Measurements from ENCODE around the gene SMIM9.

Gene SMIM9

GRCh38 chrX:154779261-154779660, 55.2 kb downstream of the SMIM9 start:
- H3K4me3 ChIP-seq (ENCODE audit: low read length): no peak overlapping the region
- DNase-seq (ENCODE audit: low read depth): no peak
- TF ChIP-seq, protein P1, sequence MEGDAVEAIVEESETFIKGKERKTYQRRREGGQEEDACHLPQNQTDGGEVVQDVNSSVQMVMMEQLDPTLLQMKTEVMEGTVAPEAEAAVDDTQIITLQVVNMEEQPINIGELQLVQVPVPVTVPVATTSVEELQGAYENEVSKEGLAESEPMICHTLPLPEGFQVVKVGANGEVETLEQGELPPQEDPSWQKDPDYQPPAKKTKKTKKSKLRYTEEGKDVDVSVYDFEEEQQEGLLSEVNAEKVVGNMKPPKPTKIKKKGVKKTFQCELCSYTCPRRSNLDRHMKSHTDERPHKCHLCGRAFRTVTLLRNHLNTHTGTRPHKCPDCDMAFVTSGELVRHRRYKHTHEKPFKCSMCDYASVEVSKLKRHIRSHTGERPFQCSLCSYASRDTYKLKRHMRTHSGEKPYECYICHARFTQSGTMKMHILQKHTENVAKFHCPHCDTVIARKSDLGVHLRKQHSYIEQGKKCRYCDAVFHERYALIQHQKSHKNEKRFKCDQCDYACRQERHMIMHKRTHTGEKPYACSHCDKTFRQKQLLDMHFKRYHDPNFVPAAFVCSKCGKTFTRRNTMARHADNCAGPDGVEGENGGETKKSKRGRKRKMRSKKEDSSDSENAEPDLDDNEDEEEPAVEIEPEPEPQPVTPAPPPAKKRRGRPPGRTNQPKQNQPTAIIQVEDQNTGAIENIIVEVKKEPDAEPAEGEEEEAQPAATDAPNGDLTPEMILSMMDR (conservative IDR thresholded peaks at IDR 0.05; ENCODE audit: low read depth, low read length): no peak

GRCh38 chrX:154776753-154777152, 57.7 kb downstream of the SMIM9 start:
- TF ChIP-seq, protein P1 (conservative IDR thresholded peaks at IDR 0.05; ENCODE audit: low read depth, low read length): no peak
- H3K4me3 ChIP-seq (ENCODE audit: low read length): no peak overlapping the region
- no peak for DNase-seq (ENCODE audit: low read depth)

DNA sequence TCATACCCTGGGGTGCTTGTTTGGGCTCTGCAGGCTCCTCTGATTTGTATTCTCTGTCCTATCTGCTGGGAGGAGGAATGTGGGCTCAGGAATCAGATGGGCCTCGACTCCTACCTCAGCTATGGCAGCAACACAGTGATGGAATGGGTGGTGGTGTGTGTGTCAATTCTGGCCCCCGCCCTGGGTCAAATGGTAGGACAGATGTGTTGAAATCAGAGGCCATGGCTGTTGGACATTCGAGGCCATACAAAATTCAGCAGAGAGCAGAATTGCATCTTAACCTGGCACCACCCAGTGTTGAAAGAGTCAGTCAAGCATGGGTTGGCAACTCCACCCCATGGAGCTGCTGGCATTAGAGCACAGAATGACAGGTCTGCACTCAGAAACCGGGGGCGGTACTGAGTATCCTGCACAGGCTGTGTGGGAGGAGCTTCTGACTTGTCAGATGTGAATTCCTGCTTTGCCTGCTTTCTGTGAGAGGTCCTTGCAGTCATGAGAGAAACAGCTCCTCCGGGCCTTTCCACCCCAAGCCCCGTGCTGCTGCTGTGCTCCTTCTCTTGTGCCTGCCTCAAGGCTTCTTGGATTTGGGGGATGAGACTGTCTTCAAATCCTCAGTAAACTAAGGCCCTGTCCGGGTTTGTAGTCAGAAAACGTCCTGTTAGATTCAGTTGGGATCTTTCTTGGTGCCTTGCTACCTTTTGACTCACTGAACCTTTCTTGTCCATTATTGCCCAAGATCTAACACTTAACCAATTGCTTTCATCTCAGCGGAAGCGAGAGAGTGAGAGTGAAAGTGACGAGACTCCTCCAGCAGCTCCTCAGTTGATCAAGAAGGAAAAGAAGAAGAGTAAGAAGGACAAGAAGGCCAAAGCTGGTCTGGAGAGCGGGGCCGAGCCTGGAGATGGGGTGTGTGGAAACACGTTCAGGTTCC, 58.8 kb downstream of the SMIM9 start:
- no peak overlapping the region for H3K4me3 ChIP-seq (ENCODE audit: low read length)
- TF ChIP-seq, protein P1 (conservative IDR thresholded peaks at IDR 0.05; ENCODE audit: low read depth, low read length): no peak
- DNase-seq (ENCODE audit: low read depth): no peak

DNA sequence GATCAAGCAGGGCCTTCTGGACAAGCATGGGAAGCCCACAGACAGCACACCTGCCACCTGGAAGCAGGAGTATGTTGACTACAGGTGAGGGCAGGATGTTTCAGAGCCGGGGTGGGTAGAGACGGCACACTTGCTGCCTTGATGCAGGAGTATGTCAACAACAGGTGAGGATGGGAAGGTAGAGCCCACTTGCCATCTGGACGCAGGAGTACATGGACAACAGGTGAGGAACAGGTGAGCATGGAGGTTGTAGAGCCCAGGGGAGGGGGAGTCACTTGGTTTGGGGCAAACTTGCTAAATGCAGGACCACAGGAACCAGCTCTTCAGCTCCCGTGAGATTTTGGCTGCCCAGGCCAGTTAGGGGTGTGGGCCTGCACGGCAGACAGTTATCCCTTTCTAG, 59.8 kb downstream of the SMIM9 start:
- TF ChIP-seq, protein P1 (conservative IDR thresholded peaks at IDR 0.05; ENCODE audit: low read depth, low read length): no peak
- no peak overlapping the region for H3K4me3 ChIP-seq (ENCODE audit: low read length)
- no peak for DNase-seq (ENCODE audit: low read depth)
